ENCODE measurements around the gene PTPN11.
"Not testable (repeated sequence)": the region's sequence is repeated elsewhere in the genome, so short reads cannot be mapped to it uniquely, and the experiment has no call there.

The PTPN11 gene

DNA sequence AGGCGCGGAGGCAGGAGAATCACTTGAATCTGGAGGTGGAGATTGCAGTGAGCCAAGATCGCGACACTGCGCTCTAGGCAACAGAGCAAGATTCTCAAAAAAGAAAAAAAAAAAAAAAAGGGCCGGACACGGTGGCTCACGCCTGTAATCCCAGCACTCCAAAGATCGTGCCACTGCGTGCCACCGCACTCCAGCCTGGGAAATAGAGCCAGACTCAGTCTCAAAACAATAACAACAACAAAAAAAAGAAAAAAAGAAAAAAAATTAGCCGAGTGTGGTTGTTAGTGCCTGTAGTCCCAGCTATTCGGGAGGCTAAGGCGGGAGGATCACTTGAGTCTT is 8.9 kb upstream of the PTPN11 start:
- DNase-seq, result no peak

DNA sequence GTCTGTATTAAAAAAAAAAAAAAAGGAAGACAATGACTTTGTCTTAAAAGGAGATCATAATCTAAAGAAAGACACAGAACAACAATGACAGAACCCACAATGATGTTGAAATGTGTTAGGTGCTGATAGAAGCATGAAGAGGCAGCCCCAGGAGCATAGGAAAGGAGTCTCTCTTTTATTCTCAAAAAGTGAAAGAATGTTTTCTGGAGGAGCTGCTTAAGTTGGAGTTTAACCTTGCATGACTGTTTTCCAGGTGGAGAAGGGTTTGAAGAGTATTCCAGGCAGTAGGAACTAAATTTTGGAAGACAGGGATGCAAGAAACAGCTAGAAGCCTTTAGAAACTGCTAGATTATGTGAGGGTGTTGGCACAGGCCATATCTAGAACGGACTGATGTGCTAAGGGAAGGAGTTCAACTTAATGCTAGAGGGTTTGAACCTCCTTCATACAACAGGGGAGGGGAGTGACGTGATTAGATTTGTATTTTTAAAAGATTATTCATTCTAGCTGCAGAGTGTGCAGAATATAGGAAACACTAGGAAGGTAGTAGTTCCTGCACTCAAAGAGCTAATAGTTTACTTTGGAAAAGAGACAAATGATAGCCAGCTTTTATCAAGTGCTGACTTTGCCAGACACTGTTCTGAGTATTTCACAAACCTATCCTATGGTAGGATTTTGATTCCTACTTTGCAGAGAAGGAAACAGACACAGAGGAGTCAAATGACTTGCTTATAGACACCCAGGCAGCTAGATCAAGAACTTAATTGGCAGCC is 4.7 kb upstream of the PTPN11 start:
- DNase-seq, result no peak

- not testable (repeated sequence) for DNase-seq
Measured at GRCh38 chr12:112415457-112415856, 3.3 kb upstream of the PTPN11 start.

DNA sequence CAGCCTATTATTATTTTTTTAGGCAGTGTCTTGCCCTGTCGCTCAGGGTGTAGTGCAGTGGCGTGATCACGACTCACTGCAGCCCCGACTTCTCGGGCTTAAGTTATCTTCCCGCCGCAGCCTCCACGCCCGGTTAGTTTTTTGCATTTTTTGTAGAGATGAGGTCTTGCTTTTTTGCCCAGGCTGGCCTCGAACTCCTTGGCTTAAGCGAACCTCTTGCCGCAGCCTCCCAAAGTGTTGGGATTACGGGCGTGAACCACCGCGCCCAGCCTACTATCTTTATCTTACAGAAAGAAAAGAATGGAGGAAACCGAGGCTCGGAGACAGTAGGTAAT is 507 bp upstream of the PTPN11 start:
- no peak for DNase-seq

- DNase-seq, result no peak
Measured at GRCh38 chr12:112419297-112420133, 768 bp downstream of the PTPN11 start.

- DNase-seq, result no peak
Measured at GRCh38 chr12:112420740-112421139, 2.0 kb downstream of the PTPN11 start.

DNA sequence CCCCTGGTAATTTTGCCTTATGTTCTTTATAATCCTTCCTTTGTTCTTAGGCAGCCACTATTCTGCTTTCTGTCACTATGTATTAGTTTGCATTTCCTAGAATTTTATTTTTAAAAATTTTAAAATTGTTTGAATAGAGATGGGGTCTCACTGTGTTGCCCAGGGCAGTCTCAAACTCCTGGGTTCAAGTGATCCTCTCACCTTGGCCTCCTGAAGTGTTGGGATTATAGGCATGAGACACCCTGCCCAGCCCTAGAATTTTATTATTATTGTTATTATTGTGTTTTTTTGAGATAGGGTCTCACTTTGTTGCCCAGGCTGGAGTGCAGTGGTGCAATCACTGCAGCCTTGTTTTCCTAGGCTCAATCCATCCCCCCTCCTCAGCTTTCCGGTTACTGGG is 2.6 kb downstream of the PTPN11 start:
- no peak for DNase-seq

DNA sequence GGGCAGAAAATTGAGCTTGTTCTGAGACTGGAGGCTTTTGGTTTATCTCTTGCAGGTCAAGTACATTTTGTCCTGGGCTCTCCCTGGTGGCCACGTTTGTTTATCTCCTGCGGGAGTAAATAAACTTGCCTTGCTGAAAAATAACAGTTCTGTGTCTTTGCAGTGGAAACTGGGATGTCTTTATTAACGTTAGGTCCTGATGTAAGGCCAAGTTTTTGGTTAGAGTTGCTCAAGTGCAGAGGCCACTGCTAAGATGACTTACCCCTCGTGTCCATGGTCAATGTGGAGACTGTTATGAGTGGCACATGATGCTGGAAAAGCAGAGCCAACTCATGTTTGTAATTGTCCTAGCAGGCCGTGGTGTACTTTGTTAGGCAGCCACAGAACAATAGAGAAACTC is 3.8 kb downstream of the PTPN11 start:
- peak; percentile 58 to 72 for DNase-seq

DNA sequence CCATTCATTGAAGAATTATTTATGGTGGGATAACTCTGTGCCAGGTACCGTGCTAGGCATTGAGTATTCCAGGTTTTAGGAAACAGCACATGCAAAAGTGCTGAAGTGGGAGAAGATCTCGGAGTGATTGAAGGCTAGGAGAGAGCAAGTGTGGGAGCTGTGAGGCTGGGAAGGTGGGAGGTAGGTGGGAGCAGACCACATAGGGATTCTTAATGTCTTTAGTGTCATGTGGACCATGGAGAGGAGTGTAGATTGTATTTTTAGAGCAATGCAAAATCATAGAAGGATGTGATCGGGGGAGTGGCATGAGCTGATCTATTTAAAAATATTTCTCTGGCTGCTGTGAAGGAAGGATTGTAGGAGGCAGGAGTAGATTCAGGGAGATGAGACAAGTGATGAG is 5.4 kb downstream of the PTPN11 start:
- no peak for DNase-seq

GRCh38 chr12:112425582-112426382 is 7.0 kb downstream of the PTPN11 start:
- DNase-seq, result no peak

GRCh38 chr12:112427760-112428159 is 9.0 kb downstream of the PTPN11 start:
- no peak for DNase-seq

GRCh38 chr12:112430929-112431328 is 12.2 kb downstream of the PTPN11 start:
- DNase-seq, result no peak

DNA sequence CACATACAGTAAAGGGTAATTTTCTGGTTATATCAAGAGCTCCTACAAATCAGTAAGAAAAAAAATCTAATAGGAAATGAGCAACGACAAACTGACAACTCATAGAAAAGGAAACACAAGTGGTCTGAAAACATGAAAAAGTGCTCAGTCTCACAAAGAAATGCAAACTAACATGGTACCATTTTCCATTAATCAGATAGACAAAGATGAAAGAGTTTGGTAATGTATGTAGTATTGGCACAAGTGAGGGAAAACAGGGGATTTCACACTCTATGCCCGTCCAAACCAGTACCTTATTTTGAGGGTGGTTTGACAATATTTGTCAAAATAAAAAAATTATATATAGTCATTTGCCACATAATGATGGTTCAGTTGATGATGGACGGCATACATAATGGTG is 13.2 kb downstream of the PTPN11 start:
- no peak for DNase-seq

DNA sequence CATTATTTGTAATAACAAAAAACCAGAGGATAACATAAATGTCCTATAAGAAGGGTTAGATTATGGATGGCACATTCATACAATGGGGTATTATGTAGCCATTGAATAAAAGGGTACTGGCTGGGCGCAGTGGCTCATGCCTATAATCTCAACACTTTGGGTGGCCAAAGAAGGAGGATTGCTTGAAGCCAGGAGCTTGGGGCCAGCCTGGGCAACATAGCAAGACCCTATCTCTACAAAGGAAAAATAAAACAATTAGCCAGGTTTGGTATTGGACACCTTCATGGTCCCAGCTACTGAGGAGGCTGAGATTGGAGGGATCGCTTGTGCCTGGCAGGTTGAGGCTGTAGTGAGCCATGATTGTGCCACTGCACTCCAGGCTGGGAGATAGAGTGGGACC is 14.8 kb downstream of the PTPN11 start:
- no peak for DNase-seq

- not testable (repeated sequence) for DNase-seq
Measured at GRCh38 chr12:112438645-112439044, 19.9 kb downstream of the PTPN11 start.

DNA sequence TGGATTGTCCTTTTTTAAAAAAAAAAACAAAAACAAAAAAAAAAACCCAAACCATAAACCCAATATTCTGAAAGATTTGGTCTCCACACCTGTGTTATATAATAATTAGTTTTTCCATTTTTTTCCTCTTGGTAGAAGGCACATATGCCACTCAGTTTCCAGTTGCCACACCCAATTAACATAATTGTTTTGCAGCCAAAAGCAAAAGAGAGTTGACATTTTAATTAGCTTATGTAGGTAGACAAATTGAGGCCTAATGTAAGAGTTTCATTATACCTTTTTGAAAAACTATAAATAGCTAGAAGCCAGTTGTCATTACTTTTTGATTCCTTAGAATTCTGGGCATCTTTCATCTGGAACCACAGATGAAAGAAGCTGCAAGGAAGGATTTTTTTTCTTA is 21.0 kb downstream of the PTPN11 start:
- DNase-seq, result no peak

- DNase-seq, result not testable (repeated sequence)
Measured at GRCh38 chr12:112440653-112441052, 21.9 kb downstream of the PTPN11 start.

DNA sequence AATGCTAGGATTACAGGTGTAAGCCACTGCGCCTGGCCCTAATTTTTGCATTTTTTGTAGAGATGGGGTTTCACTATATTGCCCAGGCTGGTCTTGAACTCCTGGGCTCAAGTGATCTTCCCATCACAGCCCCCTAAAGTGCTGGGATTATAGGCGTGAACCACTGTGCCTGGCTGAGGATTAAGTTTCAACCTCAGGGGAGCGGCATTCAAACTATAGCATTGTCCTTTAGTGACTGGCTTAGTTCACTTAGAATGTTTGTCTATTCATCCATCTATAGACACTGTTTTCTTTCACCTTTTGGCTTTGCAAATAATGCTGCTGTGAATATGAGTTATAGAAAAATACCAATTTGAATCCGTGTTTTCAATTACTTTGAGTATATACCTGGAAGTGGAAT is 25.2 kb downstream of the PTPN11 start:
- DNase-seq, result no peak

DNA sequence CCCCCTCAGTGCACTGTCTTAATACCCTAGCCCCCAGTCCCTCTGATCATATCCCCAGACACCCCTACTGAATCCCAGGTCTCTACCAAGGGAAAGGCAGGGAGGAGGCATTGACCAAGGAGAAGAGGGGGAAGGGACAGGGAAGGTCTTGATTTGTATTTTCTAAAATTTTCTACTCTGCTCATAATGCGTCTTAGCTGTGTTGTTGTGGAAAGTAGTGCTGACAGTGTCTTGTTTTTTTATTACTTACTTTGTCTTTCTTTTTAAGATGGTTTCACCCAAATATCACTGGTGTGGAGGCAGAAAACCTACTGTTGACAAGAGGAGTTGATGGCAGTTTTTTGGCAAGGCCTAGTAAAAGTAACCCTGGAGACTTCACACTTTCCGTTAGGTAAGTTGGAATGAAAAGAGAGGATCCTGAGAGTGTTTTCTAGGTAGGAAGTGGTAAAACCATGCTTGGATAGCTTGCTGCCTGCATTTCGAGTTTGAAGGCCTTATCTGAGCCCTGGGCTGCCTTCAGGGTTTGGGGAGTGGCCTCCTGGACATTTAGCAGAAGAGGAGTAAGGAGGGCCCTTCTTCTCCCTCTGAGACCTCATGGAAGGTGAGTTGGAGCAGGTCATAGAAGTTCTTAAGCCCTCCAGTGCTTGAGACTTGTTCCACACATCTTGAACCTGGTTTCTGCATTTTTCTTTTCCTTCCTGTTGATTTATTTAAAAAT is 27.4 kb downstream of the PTPN11 start:
- DNase-seq, result no peak

DNA sequence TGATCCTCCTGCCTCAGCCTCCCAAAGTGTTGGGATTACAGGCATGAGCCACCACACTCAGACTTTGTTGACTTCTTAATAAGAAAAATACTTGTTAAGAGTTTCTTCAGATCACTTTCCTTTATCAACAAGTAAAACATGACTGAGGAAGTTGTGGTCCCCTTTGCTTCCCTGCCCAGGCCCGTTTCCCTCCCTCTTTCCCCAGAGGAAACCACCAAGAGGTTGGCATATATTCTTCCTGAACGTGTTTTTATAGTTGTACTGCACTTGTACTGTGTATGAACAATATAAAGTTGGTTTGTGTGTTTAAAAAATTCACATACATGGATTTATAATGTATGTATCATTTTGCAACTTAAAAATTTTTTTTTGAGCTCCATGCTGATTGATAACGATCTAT is 28.4 kb downstream of the PTPN11 start:
- no peak for DNase-seq

- DNase-seq, result not testable (repeated sequence)
Measured at GRCh38 chr12:112448165-112448564, 29.4 kb downstream of the PTPN11 start.

DNA sequence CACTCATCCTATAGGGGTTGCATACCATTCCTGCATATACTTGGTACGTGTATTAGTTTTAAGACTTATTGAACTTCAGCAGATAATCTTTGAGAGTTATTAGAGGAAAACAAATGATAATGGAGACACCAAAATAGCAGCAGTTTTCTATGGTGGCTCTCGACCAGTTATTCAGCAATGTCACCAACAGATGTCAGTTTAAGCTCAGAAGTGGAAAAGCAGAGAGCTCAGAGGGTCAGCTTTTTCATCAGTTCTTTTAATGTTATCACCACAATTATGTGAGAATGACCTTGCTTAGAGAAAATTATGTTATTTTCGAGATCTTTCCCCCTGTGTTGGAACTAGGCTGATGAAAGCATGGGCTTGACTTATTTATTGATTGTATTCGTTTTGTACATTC is 32.0 kb downstream of the PTPN11 start:
- DNase-seq, result peak in 1 of 2 donors; percentile 9

DNA sequence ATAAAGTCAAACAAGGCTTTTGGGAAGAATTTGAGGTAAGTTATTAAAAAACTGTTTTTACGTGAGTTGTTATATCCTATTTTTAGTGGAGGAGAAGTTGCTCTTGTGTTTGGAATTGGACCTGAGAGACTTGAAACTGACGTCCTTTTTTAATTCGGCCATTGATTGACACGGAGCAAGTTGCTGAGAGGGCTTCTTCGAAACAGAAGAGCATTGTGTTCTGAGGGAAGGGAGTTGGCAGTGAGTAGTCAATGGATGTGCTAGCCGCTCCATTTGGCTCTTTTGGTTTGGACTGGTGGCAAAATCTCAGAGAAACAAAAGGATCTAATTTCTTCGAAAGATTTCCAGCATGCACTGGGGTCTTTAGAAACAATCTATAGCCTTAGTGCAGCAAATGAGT is 37.3 kb downstream of the PTPN11 start:
- peak; percentile 44 to 86 for DNase-seq
